ENCODE measurements around the gene WBP2NL.
A peak's percentile ranks its signal among the peaks of the same experiment; 100 is the strongest.

WBP2NL gene

GRCh38 chr22:41974691-41975290 is 23.8 kb upstream of the WBP2NL start:
- DNase-seq, result no peak
- Mint-ChIP-seq H3K4me1 (peaks cover 7% of the 10 kb centered on the region), H3K4me3 (no peak overlapping the region), H3K27me3 (peaks cover 82% of the 10 kb centered on the region), H3K27ac (no peak overlapping the region), H3K9me3 (no peaks in the 10 kb centered on the region)
- no peak for ATAC-seq

- peaks cover 7% of the 10 kb centered on the region for H3K4me1 Mint-ChIP-seq
- peak overlapping the region in 1 of 2 donors; percentile 31 for H3K27ac Mint-ChIP-seq
- ATAC-seq (no peak), DNase-seq (no peak)
- peak overlapping the region; percentile 43 to 59 for H3K4me3 Mint-ChIP-seq
- H3K9me3 Mint-ChIP-seq, result no peaks in the 10 kb centered on the region
- peaks cover 82% of the 10 kb centered on the region for H3K27me3 Mint-ChIP-seq
Observed at GRCh38 chr22:41975299-41976069, 23.1 kb upstream of the WBP2NL start.

- H3K27ac Mint-ChIP-seq, result peak overlapping the region in 1 of 2 donors; percentile 31
- peak in 1 of 2 donors; percentile 29 for DNase-seq
Observed at GRCh38 chr22:41976070-41976901, 22.3 kb upstream of the WBP2NL start.

GRCh38 chr22:41976961-41977566 is 21.5 kb upstream of the WBP2NL start:
- peaks cover 67% of the 10 kb centered on the region for H3K27me3 Mint-ChIP-seq
- H3K27ac Mint-ChIP-seq, result no peak overlapping the region
- DNase-seq (no peak), ATAC-seq (peak; percentile 43)
- peak overlapping the region; percentile 4 to 38 for H3K4me3 Mint-ChIP-seq
- no peaks in the 10 kb centered on the region for H3K9me3 Mint-ChIP-seq
- H3K4me1 Mint-ChIP-seq, result peaks cover 7% of the 10 kb centered on the region

More at GRCh38 chr22:41976070-41976901, 22.3 kb upstream of the WBP2NL start:
- peak; percentile 73 for ATAC-seq
- H3K4me3 Mint-ChIP-seq, result peak overlapping the region; percentile 43 to 59
- H3K4me1 Mint-ChIP-seq, result peaks cover 7% of the 10 kb centered on the region
- peaks cover 75% of the 10 kb centered on the region for H3K27me3 Mint-ChIP-seq
- H3K9me3 Mint-ChIP-seq, result no peaks in the 10 kb centered on the region

- H3K4me1 Mint-ChIP-seq, result peaks cover 7% of the 10 kb centered on the region
- H3K4me3 Mint-ChIP-seq, result no peak overlapping the region
- H3K27ac Mint-ChIP-seq, result no peak overlapping the region
- H3K9me3 Mint-ChIP-seq, result no peaks in the 10 kb centered on the region
- ATAC-seq, result no peak
- peaks cover 55% of the 10 kb centered on the region for H3K27me3 Mint-ChIP-seq
- no peak for DNase-seq
Observed at GRCh38 chr22:41978732-41979131, 19.9 kb upstream of the WBP2NL start.

- ATAC-seq, result no peak
- no peak for DNase-seq
- H3K4me3 Mint-ChIP-seq, result no peak overlapping the region
- H3K9me3 Mint-ChIP-seq, result no peaks in the 10 kb centered on the region
- peaks cover 47% of the 10 kb centered on the region for H3K27me3 Mint-ChIP-seq
- peaks cover 7% of the 10 kb centered on the region for H3K4me1 Mint-ChIP-seq
- no peak overlapping the region for H3K27ac Mint-ChIP-seq
Observed at GRCh38 chr22:41979423-41980250, 19.0 kb upstream of the WBP2NL start.

GRCh38 chr22:41982865-41983264 is 15.7 kb upstream of the WBP2NL start:
- ATAC-seq (no peak), DNase-seq (no peak)
- H3K9me3 Mint-ChIP-seq, result no peaks in the 10 kb centered on the region
- no peaks in the 10 kb centered on the region for H3K4me1 Mint-ChIP-seq
- H3K27me3 Mint-ChIP-seq, result peaks cover 25% of the 10 kb centered on the region
- H3K27ac Mint-ChIP-seq, result no peak overlapping the region
- no peak overlapping the region for H3K4me3 Mint-ChIP-seq

GRCh38 chr22:41983513-41984405 is 14.8 kb upstream of the WBP2NL start:
- DNase-seq, result no peak
- Mint-ChIP-seq H3K27me3 (peaks cover 20% of the 10 kb centered on the region), H3K27ac (no peak overlapping the region)

GRCh38 chr22:41987276-41987675 is 11.3 kb upstream of the WBP2NL start:
- no peak for DNase-seq
- H3K4me3 Mint-ChIP-seq, result no peak overlapping the region
- H3K27me3 Mint-ChIP-seq, result peaks cover 11% of the 10 kb centered on the region
- no peaks in the 10 kb centered on the region for H3K9me3 Mint-ChIP-seq
- no peaks in the 10 kb centered on the region for H3K4me1 Mint-ChIP-seq
- no peak overlapping the region for H3K27ac Mint-ChIP-seq
- ATAC-seq, result no peak

More at GRCh38 chr22:41983513-41984405, 14.8 kb upstream of the WBP2NL start:
- no peak overlapping the region for H3K4me3 Mint-ChIP-seq
- H3K9me3 Mint-ChIP-seq, result no peaks in the 10 kb centered on the region
- ATAC-seq, result no peak
- no peaks in the 10 kb centered on the region for H3K4me1 Mint-ChIP-seq

GRCh38 chr22:41989246-41989645 is 9.3 kb upstream of the WBP2NL start:
- H3K4me3 Mint-ChIP-seq, result no peak overlapping the region
- no peak overlapping the region for H3K27ac Mint-ChIP-seq
- ATAC-seq, result no peak
- no peaks in the 10 kb centered on the region for H3K4me1 Mint-ChIP-seq
- H3K9me3 Mint-ChIP-seq, result no peaks in the 10 kb centered on the region
- no peak for DNase-seq
- H3K27me3 Mint-ChIP-seq, result peaks cover 11% of the 10 kb centered on the region

GRCh38 chr22:41991111-41991510 is 7.5 kb upstream of the WBP2NL start:
- Mint-ChIP-seq H3K9me3 (no peaks in the 10 kb centered on the region), H3K27me3 (peaks cover 16% of the 10 kb centered on the region), H3K27ac (peak overlapping the region in 1 of 2 donors; percentile 58), H3K4me1 (no peaks in the 10 kb centered on the region), H3K4me3 (no peak overlapping the region)
- DNase-seq (no peak), ATAC-seq (no peak)

GRCh38 chr22:41992496-41992895 is 6.1 kb upstream of the WBP2NL start:
- Mint-ChIP-seq H3K27me3 (peaks cover 25% of the 10 kb centered on the region), H3K27ac (no peak overlapping the region), H3K4me1 (no peaks in the 10 kb centered on the region), H3K4me3 (no peak overlapping the region), H3K9me3 (no peaks in the 10 kb centered on the region)
- ATAC-seq, result no peak
- DNase-seq, result no peak

- Mint-ChIP-seq H3K27ac (peak overlapping the region in 1 of 2 donors; percentile 10), H3K9me3 (peaks cover 9 to 15% of the 10 kb centered on the region in 2 donors), H3K4me3 (no peak overlapping the region), H3K4me1 (peaks cover 19% of the 10 kb centered on the region), H3K27me3 (peaks cover 18% of the 10 kb centered on the region)
- DNase-seq, result no peak
- ATAC-seq, result no peak
Observed at GRCh38 chr22:41995211-41995610, 3.4 kb upstream of the WBP2NL start.

GRCh38 chr22:41996826-41997225 is 1.8 kb upstream of the WBP2NL start:
- Mint-ChIP-seq H3K27ac (no peak overlapping the region), H3K9me3 (peaks cover 11 to 19% of the 10 kb centered on the region in 2 donors), H3K4me1 (peaks cover 19% of the 10 kb centered on the region), H3K4me3 (no peak overlapping the region), H3K27me3 (peaks cover 18% of the 10 kb centered on the region)
- no peak for ATAC-seq
- no peak for DNase-seq

Measured in stimulated activated naive CD8-positive, alpha-beta T cell treated with anti-CD3 and anti-CD28 coated beads, Interleukin-15, amount 100 ng/mL, for 72 hours (primary cell).